ENCODE results near the gene VMO1.

VMO1 gene

GRCh38 chr17:4759776-4760236, 26.4 kb downstream of the VMO1 start:
- DNase-seq (ENCODE audit: low read depth): no peak

GRCh38 chr17:4753392-4753791, 32.8 kb downstream of the VMO1 start:
- no peak for DNase-seq (ENCODE audit: low read depth)

DNA sequence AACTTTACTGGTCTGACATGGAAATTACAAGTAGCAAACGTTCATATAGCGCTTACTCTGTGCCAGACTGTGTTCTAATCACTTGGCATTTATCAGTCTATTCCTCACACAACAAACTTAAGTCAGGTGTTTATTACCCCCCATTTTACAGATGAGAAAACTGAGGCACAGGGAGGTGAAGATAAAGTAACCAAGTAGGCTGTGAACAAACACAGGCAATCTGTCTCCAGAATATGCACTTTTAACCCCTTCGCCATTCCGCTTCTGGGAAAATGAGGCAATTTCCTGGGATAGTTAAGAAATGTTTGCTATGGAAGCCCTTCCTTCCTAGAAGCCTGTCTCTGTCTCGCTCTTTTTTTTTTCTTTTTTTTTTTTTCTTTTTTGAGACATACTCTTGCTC, 34.2 kb downstream of the VMO1 start:
- DNase-seq (ENCODE audit: low read depth): no peak

DNA sequence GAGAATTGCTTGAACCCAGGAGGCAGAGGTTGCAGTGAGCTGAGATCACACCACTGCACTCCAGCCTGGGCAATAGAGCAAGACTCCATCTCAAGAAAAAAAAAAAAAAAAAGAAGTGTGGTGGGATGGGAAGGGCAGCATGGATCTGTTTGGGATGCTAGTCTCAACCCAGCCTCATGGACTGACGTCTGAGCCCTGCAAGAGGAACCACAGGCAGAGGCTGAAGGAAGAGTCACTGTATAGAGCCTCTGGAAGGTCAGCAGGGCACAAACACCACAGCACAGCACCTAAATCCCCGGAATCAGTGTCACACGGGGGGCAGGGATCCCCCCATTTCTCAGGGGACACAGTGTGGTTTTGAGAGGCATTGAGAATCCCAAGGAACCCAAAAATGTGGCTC, 35.6 kb downstream of the VMO1 start:
- no peak for DNase-seq (ENCODE audit: low read depth)

- DNase-seq (ENCODE audit: low read depth): no peak
Measured at GRCh38 chr17:4748686-4749085, 37.5 kb downstream of the VMO1 start.

GRCh38 chr17:4747847-4748246, 38.3 kb downstream of the VMO1 start:
- DNase-seq (ENCODE audit: low read depth): no peak

- no peak for DNase-seq (ENCODE audit: low read depth)
Measured at GRCh38 chr17:4744999-4745969, 40.9 kb downstream of the VMO1 start.

GRCh38 chr17:4743898-4744297, 42.3 kb downstream of the VMO1 start:
- DNase-seq (ENCODE audit: low read depth): no peak

GRCh38 chr17:4743216-4743615, 42.9 kb downstream of the VMO1 start:
- DNase-seq (ENCODE audit: low read depth): no peak

DNA sequence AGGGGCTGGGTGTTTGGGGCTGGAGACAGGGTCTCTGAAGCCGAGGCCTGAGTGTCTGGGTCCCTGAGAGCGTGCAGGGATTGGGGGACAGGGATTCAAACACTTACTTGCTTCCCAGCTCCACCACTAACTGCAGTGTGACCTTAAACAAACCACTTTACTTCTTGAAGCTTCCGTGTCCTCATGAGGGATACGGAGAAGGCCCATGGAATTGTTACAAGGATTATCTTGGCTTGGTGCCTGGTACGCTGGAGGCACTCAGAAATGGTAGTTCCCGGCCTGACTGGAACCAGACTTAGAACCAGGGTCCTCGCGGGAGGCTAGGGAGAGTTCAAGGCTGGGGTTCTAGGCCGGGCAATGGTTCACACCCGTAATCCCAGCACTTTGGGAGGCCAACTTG, 43.5 kb downstream of the VMO1 start:
- no peak for DNase-seq (ENCODE audit: low read depth)

- no peak for DNase-seq (ENCODE audit: low read depth)
Measured at GRCh38 chr17:4742133-4742532, 44.0 kb downstream of the VMO1 start.

DNA sequence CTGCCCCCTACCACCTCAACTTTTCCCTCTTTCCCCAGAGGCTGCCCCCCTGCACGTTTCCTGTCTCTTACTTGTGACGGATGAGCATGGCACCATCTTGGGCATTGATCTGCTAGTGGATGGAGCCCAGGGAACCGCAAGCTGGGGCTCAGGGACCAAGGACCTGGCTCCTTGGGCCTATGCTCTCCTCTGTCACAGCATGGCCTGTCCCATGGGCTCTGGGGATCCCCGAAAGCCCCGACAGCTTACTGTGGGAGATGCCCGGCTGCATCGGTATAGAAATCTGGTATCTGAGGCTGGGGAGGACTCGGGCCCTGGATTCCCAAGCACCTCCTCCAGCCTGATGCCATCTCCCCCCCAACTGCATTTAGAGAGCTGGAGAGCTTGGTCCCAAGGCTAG, 44.6 kb downstream of the VMO1 start:
- no peak for DNase-seq (ENCODE audit: low read depth)

GRCh38 chr17:4740584-4740983, 45.6 kb downstream of the VMO1 start:
- DNase-seq (ENCODE audit: low read depth): no peak

DNA sequence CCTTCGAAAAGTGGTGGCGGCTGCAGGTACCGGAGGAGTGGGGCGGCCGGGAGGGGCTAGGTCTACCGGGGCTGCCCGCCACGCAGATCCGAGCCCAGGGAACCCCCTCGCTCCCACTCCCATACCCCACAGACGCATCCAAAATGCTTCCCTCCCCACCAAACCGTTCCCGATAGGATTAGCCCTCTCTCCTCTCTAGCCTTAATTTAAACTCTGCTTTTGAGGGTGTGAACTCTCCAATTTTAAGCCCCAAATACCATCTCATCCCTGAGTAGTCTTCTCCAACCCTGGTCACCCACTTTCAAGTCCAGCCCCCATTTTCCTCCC, 46.2 kb downstream of the VMO1 start:
- no peak for DNase-seq (ENCODE audit: low read depth)

DNA sequence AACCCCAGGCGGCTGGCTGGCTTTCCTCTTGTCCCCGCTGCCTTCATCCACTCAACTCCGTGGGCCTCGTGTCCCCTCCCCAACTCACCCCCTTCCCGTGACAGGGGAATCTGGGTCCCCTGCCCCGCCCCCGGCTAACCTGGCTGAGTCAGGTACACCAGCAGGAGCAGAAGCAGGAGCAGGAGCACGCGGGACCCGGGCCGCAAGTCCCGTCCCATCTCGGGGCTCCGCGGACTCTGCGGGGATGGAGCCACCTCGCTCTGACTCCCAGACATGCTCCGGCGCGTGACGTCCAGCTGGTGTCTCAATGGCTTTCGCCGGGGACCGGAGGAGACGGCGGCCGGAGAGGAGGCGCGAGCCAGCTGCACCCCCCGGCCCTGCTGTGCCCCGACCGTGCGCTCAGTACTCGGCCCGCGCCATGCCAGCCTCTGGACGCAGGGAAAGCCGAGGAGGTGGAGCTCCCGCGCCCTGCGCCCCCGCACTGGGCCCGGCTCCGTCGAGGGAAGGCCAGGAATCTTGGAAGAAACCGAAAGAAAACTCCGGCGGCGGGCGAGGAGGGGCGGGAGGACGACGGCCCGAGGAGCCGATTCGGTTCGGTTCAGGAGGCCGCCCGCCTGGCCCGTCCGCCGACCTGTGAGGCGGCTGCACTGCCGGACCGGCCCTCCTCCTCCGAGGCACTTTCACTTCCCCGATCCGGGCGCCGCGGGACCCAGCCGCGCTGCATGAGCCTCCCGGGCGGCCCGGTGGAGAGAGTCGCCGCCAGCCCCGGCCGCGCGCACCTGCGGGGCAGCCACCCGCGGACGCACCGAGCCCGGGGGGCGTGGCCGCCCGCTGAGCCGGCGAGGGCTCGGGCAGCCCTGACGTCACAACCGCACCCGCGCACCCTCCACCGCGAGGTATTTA, 46.8 kb downstream of the VMO1 start, which contains the start of the genes CXCL16 and ZMYND15:
Gene CXCL16, minus strand, starts transcription at position 807 of the 903 bp plus-strand sequence. Its CDS starts 589 bp downstream, at position 218.
Gene ZMYND15, plus strand, starts transcription at position 712 of the 903 bp plus-strand sequence. CDS start 716 bp downstream, outside the sequence.
- DNase-seq (ENCODE audit: low read depth): no peak

GRCh38 chr17:4738136-4739121, 47.7 kb downstream of the VMO1 start:
- no peak for DNase-seq (ENCODE audit: low read depth)

DNA sequence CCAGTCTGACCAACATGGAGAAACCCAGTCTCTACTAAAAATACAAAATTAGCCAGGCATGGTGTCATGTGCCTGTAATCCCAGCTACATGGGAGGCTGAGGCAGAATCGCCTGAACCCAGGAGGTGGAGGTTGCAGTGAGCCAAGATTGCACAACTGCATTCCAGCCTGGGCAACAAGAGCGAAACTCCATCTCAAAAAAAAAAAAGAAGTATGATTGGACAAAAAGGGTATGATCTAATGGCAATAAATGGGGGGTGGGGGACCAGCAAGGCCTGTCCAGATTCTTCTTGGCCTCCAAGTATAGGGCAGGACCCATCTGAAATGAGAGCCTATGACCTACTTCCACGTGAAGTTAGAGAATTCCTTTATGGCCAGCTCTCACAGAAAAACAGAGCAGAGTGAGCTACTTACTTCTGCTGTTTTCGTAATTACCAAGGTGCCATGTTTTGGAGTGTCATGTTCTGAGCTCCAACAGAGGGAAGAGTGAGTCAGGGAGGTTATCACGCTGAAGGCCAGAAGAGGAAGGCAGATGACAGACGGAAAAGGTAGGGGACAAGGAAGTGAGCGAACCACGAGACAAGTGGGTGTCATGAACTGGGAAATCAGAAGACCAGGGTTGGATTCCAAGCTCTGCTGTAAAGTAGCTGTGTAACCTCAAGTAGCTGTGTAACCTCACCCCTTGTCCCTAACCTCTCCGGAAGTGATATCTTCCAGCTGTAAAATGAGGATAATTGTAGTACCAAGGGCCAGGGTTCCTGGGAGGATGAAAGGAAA, 50.1 kb downstream of the VMO1 start:
- DNase-seq (ENCODE audit: low read depth): no peak

All from GM04504 (cell line).